DND-41 (cell line): ENCODE data around the gene KLC1.

ENCODE experiments used
- ATAC-seq: fragments of 200-7000 bp; cut with Tn5 transposase; 3 replicates; pipeline ENCODE4 v1.9.1; 2021; ENCODE audit warnings: low read depth; ENCODE audit not compliant: insufficient read depth
- DNase-seq: peaks from one replicate; pipeline ENCODE4 v3.0.0-alpha.2; 2020
- H2AFZ ChIP-seq: 2 replicates; pipeline ENCODE4 v1.6.0; 2012; ENCODE audit warnings: low read depth, low read length
- H3K27ac ChIP-seq: 2 replicates; pipeline ENCODE4 v1.5.1; 2012; ENCODE audit warnings: low read length, inconsistent platforms
- H3K27me3 ChIP-seq: fragments of 200-600 bp; sonication (generic); 2 replicates; pipeline ENCODE4 v1.6.0; 2012; ENCODE audit warnings: low read length, mild to moderate bottlenecking, inconsistent platforms; ENCODE audit not compliant: insufficient read depth, poor library complexity
- H3K36me3 ChIP-seq: 2 replicates; pipeline ENCODE4 v1.5.1; 2012; ENCODE audit warnings: low read length, inconsistent platforms; ENCODE audit not compliant: insufficient read depth
- H3K4me1 ChIP-seq: 2 replicates; pipeline ENCODE4 v1.5.1; 2012; ENCODE audit warnings: mild to moderate bottlenecking, low read length; ENCODE audit not compliant: insufficient read depth
- H3K4me2 ChIP-seq: 2 replicates; pipeline ENCODE4 v1.6.0; 2012; ENCODE audit warnings: mild to moderate bottlenecking, moderate library complexity, low read length, inconsistent platforms; ENCODE audit not compliant: insufficient read depth
- H3K4me3 ChIP-seq, 2 experiments: fragments of 200-600 bp in 1 of 2; shearing (Covaris generic) in 1 of 2; 2 replicates each; pipeline ENCODE4 v1.5.1; 2012 to 2016; ENCODE audit warnings: inconsistent platforms in 2 of 2, low read length in 2 of 2, mild to moderate bottlenecking in 2 of 2, low read depth in 1 of 2, moderate library complexity in 1 of 2
- H3K79me2 ChIP-seq: 2 replicates; pipeline ENCODE4 v1.6.0; 2012; ENCODE audit warnings: low read length, inconsistent platforms; ENCODE audit not compliant: insufficient read depth
- H3K9ac ChIP-seq: 2 replicates; pipeline ENCODE4 v1.6.0; 2012; ENCODE audit warnings: low read depth, mild to moderate bottlenecking, inconsistent platforms, low read length, moderate library complexity
- H3K9me3 ChIP-seq: 2 replicates; pipeline ENCODE4 v1.5.1; 2012; ENCODE audit warnings: low read length, moderate library complexity, mild to moderate bottlenecking, inconsistent platforms; ENCODE audit not compliant: insufficient read depth, severe bottlenecking
- H4K20me1 ChIP-seq: 2 replicates; pipeline ENCODE4 v1.6.0; 2012; ENCODE audit warnings: low read length; ENCODE audit not compliant: insufficient read depth
- EZH2 ChIP-seq: IDR thresholded peaks from 3 replicates; pipeline ENCODE4 v1.6.1; 2012; ENCODE audit warnings: borderline replicate concordance, low read depth, mild to moderate bottlenecking, moderate library complexity, low read length, inconsistent platforms; ENCODE audit not compliant: severe bottlenecking
- TF ChIP-seq, protein P1 (sequence below): IDR thresholded peaks from 2 replicates; pipeline ENCODE4 v1.5.1; 2012; ENCODE audit warnings: borderline replicate concordance, low read length, moderate library complexity, mild to moderate bottlenecking; ENCODE audit not compliant: poor library complexity, severe bottlenecking; ENCODE audit errors: extremely low read depth

Gene KLC1

DNA sequence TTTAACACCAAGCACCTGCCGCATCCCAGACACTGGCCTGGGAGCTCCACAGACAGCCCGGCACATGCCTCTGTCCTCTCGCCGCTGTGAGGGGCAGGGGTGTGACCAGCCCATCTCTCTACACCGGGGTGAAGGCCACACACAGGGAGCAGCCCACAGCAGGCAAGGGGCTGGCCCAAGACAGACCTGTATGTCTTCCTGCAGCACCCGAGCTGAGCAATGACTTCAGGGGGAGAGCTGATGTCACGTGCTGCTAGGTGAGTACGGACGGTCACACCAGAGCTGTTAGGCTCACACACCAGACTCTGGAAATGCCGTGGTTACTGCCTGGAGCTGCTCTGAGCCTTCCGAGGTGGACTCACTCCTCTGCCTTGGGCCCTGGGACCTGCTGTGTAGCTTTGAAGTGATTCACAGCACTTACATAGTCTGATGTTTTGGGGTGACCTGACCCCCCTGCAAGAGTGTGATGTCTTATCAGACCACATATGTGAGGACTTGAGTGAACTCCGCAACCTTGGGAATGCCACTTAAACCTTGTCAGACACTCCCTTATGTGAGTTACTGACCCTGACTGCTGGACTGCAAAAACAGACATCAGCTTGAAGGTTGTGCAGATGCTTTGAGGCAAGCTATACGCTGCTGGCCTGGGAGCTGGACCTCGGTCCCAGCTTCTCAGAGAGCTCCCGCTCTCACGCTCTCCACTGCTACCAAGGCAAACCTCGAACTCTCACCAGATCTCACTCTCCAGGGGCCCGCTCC is 84.5 kb downstream of the KLC1 start:
- Histone ChIP-seq H3K9me3 (no peaks in the 10 kb centered on the region), H2AFZ (no peak overlapping the region), H3K27me3 (no peaks in the 10 kb centered on the region), H3K4me1 (peaks cover 54% of the 10 kb centered on the region), H3K4me3 (peak overlapping the region in 1 of 2 experiments; percentile 81; a peak in 3 of 4 replicates), H3K9ac (peak overlapping the region; percentile 95), H3K79me2 (peaks cover 82% of the 10 kb centered on the region), H4K20me1 (peaks cover 64% of the 10 kb centered on the region), H3K27ac (peak overlapping the region; percentile 80), H3K36me3 (peaks cover 58% of the 10 kb centered on the region), H3K4me2 (peak overlapping the region; percentile 75)
- ATAC-seq (no peak), DNase-seq (no peak)
- TF ChIP-seq, protein P1, sequence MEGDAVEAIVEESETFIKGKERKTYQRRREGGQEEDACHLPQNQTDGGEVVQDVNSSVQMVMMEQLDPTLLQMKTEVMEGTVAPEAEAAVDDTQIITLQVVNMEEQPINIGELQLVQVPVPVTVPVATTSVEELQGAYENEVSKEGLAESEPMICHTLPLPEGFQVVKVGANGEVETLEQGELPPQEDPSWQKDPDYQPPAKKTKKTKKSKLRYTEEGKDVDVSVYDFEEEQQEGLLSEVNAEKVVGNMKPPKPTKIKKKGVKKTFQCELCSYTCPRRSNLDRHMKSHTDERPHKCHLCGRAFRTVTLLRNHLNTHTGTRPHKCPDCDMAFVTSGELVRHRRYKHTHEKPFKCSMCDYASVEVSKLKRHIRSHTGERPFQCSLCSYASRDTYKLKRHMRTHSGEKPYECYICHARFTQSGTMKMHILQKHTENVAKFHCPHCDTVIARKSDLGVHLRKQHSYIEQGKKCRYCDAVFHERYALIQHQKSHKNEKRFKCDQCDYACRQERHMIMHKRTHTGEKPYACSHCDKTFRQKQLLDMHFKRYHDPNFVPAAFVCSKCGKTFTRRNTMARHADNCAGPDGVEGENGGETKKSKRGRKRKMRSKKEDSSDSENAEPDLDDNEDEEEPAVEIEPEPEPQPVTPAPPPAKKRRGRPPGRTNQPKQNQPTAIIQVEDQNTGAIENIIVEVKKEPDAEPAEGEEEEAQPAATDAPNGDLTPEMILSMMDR, result no peak
- TF ChIP-seq EZH2, result no peak

DNA sequence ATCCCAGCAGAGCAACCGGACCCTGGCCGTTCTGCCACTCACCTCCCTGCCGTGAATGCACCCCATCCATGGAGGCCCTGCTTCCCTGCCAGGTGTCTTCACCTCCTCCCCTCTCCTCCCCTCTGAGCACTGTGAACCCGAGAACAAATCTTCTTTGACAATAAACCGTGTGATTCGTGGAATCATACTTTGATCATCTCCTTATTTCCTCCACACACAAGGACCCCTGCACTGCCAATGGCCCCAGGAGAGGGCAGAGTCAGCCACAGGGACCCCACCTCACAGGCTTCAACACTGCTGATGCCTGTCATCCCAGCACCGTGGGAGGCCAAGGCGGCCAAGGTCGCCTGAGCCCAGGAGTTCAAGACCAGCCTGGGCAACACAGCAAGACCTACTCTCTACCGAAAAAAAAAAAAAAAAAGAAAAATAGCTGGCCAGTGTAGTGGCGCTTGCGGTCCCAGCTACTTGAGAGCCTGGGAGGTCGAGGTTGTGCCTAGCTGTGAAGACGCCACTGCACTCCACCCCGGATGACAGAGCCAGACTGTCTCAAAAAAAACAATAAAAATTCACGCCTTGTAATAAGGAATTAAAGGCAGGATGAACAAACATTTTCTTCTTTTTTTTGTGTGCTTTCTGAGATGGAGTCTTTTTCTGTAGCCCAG is 85.2 kb downstream of the KLC1 start:
- H3K27me3 ChIP-seq, result no peaks in the 10 kb centered on the region
- ATAC-seq, result no peak
- peaks cover 57% of the 10 kb centered on the region for H3K4me1 ChIP-seq
- H3K4me2 ChIP-seq, result peak overlapping the region; percentile 75
- no peak for DNase-seq
- peaks cover 80% of the 10 kb centered on the region for H3K79me2 ChIP-seq
- H3K4me3 ChIP-seq, result peak overlapping the region; percentile 70 to 81; a peak in 3 of 4 replicates
- H3K27ac ChIP-seq, result peak overlapping the region; percentile 80
- H3K9me3 ChIP-seq, result no peaks in the 10 kb centered on the region
- H4K20me1 ChIP-seq, result peaks cover 65% of the 10 kb centered on the region
- H3K9ac ChIP-seq, result peak overlapping the region; percentile 95
- no peak overlapping the region for H2AFZ ChIP-seq
- peaks cover 51% of the 10 kb centered on the region for H3K36me3 ChIP-seq
- TF ChIP-seq, protein P1, result peak; percentile 27
- no peak for TF ChIP-seq EZH2

DNA sequence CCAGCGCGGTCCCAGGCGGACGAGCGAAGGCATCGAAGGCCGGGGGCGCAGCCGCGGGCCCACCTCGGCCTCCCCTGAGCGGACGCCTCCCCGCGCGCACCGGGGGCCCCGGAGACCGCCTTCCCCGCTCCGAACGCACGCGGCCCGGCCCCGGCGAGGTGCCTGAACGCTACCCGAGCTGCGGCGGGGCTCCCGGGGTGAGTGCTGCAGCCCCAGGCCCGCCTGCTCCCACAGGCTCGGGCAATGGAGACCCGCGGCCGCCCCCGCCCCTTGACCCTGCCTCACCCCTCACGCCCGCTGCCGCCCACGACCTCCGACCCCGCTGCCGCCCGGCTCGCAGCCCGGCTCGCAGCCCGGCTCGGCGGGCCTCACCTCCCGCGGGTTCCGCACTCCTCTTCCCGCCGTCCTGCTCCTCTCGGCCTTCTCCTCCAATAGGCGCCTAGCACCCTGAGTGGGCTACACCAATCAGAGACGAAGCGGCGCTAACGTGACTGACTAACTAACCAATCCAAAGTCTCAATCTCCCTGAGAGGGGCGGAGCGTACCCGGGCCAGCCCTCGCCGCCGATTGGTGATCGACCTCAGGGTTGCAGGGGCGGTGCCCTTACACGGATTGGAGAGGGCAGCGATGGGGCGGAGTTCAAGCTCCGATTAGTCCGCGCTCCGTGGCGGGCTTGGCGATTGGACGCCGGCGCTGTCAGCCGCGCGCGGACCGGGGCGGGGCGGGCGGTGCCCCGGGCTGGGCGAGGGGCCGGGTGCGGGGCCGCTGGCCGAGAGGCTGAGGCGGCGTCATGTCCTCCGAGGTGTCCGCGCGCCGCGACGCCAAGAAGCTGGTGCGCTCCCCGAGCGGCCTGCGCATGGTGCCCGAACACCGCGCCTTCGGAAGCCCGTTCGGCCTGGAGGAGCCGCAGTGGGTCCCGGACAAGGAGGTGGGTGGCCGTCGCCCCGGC is 86.3 kb downstream of the KLC1 start, which contains the start of the genes XRCC3 and ZFYVE21:
Gene XRCC3, minus strand, starts transcription at position 400 of the 949 bp plus-strand sequence. CDS start 4,364 bp downstream, outside the sequence.
Gene ZFYVE21, plus strand, starts transcription at position 759 of the 949 bp plus-strand sequence. Its CDS starts 32 bp downstream, at position 791.
- no peak for TF ChIP-seq EZH2
- TF ChIP-seq, protein P1, result no peak
- peak within 1 kb of the TSS; percentile 97 for H3K4me2 ChIP-seq
- H3K27me3 ChIP-seq, result no peaks in the 10 kb centered on the region
- H3K9ac ChIP-seq, result peak within 1 kb of the TSS; percentile 95
- H3K4me1 ChIP-seq, result peaks cover 57% of the 10 kb centered on the region
- ATAC-seq (peak; percentile 94), DNase-seq (peak; percentile 100)
- peaks cover 64% of the 10 kb centered on the region for H4K20me1 ChIP-seq
- peak within 1 kb of the TSS; percentile 82 for H2AFZ ChIP-seq
- peak within 1 kb of the TSS; percentile 70 to 84; a peak in 3 of 4 replicates for H3K4me3 ChIP-seq
- peak within 1 kb of the TSS; percentile 80 for H3K27ac ChIP-seq
- no peaks in the 10 kb centered on the region for H3K9me3 ChIP-seq
- peaks cover 41% of the 10 kb centered on the region for H3K36me3 ChIP-seq
- peaks cover 88% of the 10 kb centered on the region for H3K79me2 ChIP-seq
